Dedifferentiated amniotic fluid mesenchymal stem cell (primary cell): ENCODE data around the gene ANP32E.
"Not testable (repeated sequence)": the region's sequence is repeated elsewhere in the genome, so short reads cannot be mapped to it uniquely, and the experiment has no call there.

Experiments used
- DNase-seq: peaks from one replicate; pipeline ENCODE4 v3.0.0-alpha.2; 2016; ENCODE audit errors: extremely low spot score

The ANP32E gene

DNA sequence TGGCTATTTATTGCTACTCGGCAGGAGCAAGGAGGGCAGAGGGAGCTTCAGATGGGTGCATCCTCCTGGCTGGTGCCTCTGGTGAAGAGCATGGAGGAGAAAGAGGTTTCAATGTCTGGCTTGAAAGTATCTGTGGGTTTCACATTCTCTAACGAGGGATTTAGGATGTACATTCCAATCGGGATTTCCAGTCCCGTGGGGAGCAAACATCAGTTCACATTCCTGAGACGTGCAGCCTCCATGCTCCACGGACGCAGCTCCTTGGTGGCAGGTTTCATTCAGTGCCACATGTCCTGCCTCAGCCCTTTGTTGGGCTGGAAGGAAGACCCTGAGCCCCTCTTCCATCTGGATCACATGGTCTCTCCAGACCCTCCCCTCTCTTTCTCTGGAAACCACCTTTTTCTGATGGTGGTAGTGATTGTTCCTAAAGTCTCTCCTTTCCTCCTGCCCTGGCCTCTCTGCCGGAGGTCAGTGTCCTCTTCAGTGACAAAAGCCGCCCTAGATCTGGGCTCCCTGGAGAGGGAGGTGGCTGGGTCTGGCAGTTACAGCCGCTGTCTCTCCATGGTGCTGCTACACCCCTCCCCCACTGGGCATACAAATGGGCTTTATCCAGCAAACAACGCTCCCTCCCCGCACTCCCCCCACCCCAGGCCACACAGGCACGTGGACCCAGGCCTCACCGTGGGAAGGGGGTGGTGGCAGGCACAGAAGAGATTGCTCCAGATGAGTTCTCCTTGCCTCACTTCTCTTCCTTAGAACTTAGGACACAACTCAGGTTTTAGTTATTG lies 20.8 kb upstream of the ANP32E start:
- peak; percentile 41 for DNase-seq

DNA sequence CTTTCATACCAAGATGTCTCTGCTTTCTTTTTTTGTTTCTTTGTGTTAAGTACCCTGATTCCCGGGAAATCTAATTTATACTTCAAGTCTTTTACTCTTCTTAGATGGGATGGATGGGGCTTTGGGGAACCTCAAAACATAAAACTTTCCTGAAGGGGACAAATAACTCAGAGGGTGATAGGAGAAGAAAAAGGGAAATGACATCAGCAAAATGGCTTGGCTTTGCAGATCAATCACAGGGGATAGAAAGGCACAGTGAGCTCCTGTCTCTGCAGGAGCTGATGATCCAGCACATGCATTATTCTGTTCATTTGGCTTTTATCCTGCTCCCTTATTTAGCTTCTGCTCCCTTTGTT lies 20.3 kb upstream of the ANP32E start:
- no peak for DNase-seq

DNA sequence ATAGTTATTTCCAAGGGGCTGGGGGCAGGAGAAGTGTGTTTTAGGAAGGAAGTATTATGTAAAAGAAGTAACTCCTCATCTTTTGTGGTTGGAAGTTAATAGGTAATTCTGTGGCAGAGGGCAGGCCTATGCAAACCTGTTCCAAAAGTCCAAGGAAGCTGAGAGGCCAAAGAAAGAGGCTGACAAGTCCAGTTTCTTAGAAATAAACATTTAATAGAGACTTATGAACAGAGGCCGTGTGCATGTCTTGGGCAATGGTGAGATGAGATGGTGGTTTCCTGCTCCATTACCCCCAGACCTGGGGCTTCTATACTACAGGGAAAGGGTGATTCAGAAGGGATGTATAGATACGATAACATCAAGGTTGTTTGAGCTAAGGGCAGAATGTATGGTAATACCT lies 14.0 kb upstream of the ANP32E start:
- DNase-seq: no peak

DNA sequence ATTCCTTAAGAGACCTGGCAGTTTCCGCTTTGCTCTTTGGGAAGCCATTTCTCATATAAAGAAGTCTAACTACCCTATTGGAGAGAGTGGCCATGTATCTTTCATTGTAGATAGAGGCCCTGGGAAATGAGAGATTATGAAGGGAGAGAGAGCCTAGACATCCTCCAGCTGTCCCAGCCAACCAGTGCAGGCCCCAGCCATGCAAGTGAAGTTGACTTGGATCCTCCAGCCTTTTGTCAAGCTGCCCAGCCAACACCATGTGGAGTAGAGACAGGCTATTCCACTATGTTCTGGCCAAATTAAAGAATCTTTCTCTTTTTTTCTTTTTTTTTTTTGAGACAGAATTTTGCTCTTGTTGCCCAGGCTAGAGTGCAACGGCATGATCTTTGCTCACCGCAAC lies 7.1 kb upstream of the ANP32E start:
- DNase-seq: no peak

DNA sequence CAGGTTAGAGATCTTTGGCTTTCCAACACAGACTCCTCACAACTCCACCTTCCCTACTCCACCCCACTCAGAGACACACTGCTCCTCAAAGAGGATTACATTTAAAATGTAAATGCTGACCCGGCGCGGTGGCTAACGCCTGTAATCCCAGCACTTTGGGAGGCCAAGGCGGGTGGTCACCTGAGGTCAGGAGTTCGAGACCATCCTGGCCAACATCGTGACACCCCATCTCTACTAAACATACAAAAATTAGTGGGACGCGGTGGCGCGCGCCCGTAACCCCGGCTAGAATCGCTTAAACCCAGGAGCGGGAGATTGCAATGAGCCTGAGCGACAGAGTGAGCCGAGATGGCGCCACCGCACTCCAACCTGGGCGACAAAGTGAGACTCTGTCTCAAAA lies 1.8 kb upstream of the ANP32E start:
- no peak for DNase-seq

DNA sequence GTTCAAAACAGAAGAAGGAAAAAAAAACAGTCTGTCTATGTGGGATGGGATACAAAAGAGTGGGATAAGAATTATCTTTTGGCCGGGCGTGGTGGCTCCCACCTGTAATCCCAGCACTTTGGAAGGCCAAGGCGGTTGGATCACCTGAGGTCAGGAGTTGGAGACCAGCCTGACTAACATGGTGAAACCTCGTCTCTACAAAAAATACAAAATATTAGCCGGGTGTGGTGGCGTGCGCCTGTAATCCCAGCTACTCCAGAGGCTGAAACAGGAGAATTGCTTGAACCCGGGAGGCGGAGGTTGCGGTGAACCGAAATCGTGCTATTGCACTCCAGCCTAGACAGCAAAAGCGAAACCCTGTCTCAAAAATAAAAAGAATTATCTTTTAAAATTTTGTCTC lies 1.3 kb upstream of the ANP32E start:
- DNase-seq: not testable (repeated sequence)

DNA sequence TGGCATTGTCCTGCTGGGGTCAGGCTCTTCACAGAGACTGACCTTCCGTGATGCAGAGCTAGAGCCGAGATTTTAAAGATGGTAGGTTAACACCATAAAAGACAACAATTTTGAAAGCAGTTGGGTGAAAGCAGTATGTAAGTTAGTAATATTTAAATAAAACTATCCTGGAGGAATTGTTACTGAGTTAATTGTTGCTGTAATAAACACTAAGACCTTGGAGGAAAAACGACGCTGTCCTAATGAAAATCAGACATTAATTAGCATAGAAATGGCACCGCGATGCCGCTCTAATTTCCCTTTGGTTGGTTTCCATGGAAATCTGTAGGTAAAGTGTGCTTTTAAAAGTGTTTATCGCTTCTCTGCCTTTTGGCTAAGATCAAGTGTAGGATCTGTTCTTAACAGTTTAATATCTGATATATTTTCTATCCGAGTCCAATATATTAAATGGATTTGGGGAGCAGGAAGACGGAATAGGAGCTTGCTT lies 745 bp upstream of the ANP32E start:
- no peak for DNase-seq

DNA sequence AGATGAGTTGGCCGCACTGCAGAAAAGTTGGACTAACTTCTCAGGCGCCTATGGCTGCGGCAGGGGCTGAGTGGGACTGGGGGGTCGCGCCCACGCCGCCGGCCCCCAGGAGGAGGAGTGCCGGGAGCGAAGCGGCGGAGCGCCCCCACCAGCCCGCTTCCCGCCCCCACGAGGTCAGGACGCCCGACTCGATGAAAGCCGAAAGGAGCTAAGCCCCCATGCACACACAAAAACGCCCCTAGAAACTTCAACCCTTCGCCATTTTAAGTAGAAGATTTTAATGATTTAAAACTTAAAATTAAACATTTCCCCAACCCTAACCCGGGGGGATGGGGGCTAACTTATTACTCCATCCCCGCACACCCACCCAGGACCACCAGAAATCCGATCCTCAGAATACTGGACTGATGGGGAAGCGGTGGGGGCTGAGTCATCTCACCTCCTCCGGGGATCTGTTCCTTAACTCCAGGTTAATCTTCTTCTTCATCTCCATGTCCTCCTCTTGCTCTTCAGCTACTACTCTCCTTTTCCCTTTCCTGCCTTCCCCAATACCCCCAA lies 539 bp downstream of the ANP32E start:
- no peak for DNase-seq

DNA sequence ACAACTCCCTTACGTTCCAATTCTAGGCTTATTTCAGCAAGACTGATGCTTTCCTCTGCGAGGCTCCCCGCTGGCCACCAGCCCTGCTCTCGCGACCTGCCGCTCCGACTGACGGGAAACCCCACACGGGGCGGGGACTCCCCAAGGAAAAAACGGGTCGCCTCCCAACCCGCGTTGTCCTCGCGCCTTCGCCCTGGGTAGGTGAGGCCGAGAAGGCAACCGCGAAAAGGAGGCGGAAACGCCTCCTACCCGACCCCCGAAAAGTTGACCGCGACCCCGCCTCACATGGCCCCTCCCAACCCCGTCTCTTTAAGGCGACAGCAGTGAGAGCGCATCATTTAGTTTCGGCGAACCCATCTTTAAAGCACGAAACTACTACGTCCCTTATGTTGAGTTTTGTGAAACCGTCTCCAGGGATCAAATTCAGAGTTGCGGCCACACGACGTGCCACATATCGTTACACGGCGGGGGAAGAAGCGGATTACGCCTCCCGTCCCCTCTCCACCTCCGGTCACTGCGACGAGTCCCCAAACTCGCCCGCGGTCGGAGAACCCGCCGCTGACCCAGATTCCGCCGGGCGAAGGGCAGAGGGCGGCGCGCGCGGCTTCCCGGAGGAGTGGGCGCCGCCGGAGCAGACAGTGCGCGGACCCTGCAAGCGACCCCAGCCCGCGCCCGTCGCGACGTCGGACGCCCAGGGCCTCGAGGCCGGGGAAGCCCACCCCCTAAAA lies 1.2 kb downstream of the ANP32E start:
- peak; percentile 39 for DNase-seq

DNA sequence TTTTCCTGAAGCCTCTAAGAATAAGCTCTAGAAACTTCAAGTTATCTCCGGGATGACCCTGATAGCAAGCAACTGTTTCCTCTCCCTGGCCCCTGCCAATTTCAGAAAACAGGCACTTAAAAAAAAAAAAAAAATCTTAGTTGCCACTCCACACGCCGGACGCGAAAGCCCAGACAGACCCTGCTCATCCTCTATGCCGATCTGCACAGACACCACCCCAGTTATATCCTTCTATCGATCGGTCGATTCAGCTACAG lies 1.7 kb downstream of the ANP32E start:
- peak; percentile 31 for DNase-seq

DNA sequence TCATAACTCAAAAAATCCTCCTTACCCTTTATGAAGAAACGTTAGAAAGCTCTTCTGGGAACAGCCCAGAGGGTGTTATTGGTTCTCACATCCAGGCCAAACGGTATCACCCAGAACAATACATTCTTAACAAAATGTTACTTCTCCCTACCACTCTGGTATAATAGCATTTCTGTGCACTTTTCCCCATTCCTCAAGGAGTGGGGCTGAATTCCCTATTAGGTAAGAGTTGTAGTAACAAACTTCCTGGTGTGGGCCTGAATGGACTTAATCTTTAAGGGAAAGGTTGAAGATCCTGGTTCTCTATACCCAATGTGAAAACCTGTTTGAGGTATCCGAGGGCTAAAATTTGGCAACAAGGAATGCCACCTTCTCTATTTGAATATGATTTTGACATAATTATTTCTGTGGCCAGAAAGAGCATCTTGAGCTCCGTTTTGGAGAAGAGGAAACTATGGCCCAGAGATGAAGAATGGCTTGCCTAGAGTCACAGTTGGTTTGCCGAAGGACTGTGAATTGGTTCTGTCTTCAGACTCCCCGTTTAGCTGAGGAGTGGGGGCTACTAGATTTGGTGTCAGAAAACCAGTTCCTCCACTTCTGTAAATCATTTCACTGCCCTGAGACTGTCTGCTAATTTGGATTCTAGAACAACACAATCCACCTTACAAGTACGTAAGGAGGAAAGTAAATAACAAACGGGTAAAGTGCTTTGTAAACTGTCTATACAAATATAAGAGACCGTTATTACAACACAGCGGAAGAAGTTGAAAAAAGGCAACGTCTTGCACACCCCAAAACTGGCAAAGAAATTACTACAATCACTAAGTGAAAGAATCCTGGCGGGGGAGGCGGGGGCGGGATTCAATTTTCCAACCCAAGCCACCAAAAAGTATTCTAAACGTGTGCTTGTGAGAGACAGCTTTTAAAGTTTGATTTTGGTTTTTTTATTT lies 2.3 kb downstream of the ANP32E start:
- DNase-seq: no peak

DNA sequence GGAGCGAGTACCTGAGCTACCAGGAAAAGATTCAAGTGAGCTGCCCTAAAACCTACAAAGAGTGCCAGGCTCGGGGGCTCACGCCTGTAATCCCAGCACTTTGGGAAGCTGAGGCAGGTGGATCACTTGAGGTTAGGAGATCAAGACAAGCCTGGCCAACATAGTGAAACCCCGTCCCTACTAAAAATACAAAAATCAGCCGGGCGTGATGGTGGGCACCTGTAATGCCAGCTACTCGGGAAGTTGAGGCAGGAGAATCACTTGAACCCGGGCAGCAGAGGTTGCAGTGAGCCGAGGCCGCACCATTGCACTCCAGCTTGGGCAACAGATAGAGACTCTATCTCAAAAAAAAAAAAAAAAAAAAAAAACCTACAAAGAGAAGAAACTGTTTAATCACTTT lies 3.0 kb downstream of the ANP32E start:
- DNase-seq: not testable (repeated sequence)

DNA sequence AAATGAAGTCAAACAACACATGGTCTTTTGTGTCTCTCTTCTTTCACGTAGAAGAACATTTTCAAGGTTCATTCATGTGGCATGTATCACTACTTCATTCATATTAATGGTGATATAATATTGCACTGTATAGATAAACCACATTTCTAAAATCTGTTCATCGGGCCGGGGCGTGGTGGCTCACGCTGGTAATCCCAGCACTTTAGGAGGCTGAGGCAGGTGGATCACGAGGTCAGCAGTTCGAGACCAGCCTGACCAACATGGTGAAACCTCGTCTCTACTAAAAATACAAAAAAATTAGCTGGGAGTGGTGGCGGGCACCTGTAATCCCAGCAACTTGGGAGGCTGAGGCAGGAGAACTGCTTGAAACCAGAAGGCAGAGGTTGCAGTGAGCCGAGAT lies 7.7 kb downstream of the ANP32E start:
- DNase-seq: not testable (repeated sequence)

DNA sequence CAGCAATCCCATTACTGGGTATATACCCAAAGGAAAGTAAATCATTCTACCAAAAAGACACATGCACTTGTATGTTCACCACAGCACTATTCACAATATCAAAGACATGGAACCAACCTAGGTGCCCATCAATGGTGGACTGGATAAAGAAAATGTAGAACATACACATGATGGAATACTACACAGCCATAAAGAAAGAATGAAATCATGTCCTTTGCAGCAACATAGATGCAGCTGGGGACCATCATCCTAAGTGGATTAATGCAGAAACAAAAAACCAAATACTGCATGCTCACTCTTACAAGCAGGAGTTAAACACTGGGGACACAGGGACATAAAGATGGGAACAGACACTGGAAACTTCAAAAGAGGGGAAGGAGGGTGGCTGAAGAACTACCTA lies 8.7 kb downstream of the ANP32E start:
- no peak for DNase-seq

DNA sequence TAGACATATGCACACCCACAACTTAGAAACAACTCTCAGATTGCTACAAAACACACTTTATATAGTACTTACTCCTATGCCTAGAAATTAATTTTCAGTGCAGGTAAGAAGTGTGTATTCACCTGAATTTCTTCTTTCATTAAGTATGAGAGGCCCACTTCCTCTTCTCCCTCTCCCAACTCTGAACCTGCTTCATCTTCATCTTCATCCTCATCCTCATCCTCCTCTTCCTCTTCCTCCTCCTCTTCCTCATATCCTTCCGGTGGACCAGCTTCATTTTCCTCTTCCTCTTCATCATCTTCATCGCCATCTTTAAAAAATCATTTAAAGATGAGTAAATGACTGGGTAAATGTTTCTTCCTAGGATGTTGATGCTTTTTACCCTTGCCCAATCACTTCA lies 9.4 kb downstream of the ANP32E start:
- no peak for DNase-seq

DNA sequence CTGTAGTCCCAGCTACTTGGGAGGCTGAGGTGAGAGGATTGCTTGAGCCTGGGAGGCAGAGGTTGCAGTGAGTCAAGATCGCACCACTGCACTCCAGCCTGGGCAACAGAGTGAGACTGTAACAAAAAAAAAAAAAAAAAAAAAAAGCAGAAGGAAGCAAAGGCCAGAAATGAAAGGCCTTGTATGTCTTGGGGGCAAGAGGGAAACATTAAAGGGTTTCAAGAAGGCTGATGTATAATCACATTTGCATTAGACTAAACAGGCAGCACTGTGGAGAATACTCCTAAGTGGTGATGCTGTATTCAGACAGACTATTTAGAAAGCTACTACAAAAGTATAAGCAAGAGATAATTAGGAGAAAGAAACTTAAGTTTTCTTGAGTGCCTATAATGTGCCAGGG lies 10.4 kb downstream of the ANP32E start:
- DNase-seq: no peak

DNA sequence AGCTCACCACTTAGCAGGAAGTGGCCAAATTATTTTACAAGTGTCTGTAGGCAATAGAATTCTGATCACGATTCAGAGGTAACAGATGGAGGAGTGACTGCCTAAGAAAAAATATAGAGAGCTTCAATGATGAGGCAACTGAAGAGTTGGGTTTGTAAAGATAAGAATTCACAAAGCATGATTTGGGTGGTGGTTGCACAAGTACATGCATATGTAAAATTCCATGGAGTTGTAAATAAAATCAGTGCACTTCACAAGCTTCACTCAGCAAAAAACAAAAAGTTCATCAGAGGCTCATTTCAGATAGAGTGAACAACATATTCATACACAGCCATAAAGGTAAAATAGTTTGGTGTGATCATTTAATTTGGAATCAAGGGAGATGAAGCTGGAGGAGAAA lies 10.9 kb downstream of the ANP32E start:
- DNase-seq: no peak

DNA sequence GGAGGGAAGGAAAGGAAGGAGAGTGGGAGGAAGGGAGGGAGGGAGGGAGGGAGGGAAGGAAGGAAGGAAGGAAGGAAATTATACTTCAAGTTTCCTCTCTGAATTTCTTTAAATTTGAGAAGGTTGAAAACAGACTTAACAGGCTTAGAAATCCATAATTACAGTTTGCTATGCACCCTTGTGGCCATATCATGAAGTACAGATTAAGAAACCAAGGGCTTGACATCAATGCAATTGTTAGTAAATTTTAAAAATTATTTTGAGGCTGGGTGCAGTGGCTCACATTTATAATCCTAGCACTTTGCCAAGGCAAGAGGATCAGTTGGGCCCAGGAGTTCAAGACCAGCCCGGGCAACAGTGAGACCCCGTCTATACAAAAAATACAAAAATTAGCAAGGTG lies 14.4 kb downstream of the ANP32E start:
- DNase-seq: peak; percentile 41

DNA sequence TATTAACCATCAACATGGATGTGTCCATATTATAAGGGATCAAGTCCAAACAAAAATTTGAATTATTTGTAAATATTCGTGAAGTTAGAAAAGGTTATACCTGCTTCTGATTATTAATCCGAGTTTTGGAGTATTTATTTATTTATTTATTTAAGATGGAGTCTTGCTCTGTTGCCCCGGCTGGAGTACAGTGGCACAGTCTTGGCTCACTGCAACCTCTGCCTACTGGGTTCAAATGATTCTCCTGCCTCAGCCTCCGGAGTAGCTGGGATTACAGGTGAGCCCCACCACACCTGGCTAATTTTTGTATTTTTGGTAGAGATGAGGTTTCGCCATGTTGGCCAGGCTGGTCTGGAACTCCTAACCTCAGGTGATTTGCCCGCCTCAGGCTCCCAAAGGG lies 20.1 kb downstream of the ANP32E start:
- not testable (repeated sequence) for DNase-seq

DNA sequence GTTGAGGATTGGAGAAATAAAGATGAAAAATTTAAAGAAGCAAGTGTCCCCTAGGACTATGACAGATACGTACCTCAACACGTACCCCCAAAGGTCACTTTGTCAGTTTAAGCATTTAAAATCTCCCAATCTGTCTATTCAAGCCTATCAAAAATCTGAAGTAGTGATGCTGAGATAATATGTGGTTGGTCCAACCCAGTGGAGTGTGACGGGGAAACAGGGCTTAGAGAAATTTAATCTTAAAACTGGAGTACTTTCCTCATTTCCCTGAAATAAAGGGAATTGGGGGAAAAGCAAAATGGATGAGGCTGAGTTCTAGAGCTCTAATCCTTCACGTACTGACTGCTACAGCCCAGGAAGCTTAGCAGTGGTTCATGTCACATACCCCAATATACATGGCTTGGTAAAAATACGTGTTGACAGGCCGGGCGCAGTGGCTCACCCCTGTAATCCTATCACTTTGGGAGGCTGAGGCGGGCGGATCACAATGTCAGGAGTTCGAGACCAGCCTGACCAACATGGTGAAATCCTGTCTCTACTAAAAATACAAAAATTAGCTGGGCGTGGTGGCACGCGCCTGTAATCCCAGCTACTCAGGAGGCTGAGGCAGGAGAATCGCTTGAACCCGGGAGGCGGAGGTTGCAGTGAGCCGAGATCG lies 21.7 kb downstream of the ANP32E start:
- not testable (repeated sequence) for DNase-seq
